ENCODE results near the gene ARF4. TPM values are rescaled to one million over a fixed set of nuclear protein-coding genes. Genes with fewer than 3 reads are reported as not detected.

Gene ARF4
- total RNA-seq, 1 experiment from 2014 or later = 182 TPM

DNA sequence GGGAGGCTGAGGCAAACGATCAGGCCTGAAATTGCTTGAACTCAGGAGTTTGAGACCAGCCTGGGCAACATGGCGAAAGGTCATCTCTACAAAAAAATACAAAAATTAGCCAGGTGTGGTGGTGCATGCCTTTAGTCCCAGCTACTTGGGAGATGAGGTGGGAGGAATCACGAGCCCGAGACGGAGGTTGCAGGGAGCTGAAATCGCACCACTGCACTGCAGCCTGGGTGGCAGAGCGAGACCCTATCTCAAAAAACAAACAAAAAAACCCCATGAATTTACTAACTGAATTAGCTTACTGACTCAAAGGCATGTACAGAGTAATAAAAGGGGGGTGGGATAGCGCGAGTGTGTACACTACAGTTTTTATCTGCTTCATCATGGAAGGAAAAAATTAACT lies 19.3 kb downstream of the ARF4 start:
- Histone ChIP-seq H2AFZ (no peak overlapping the region), H3K36me3 (ENCODE audit: low read depth) (peaks cover 51% of the 10 kb centered on the region), H3K27me3 (ENCODE audit: insufficient read depth, low read depth) (no peaks in the 10 kb centered on the region), H3K9me2 (ENCODE audit: insufficient read depth) (no peaks in the 10 kb centered on the region), H4K20me1 (ENCODE audit: insufficient read depth) (peaks cover 33% of the 10 kb centered on the region), H3F3A (ENCODE audit: insufficient read depth, low read depth) (peaks cover 55% of the 10 kb centered on the region), H3K4me2 (no peak overlapping the region), H3K79me2 (ENCODE audit: low read depth) (peaks cover 78% of the 10 kb centered on the region), H3K4me3 (no peak overlapping the region), H3K9me3 (ENCODE audit: insufficient read depth, low read depth) (no peaks in the 10 kb centered on the region), H3K4me1 (replicated peaks; ENCODE audit: insufficient read depth) (peaks cover 9% of the 10 kb centered on the region), H3K27ac (no peak overlapping the region)
- ChIA-PET POLR2A (ENCODE audit: unreplicated experiment) (interaction anchor here (0.5 kb wide), 1 partner anchor 26 kb away, joined by 11 read pairs; no protein-coding TSS in a partner anchor), CTCF (no interaction called here)
- DNase-seq = no peak
- no TSS peak for BruUV-seq (replicated peaks)
- intact Hi-C loops (cut with micrococcal nuclease; ENCODE audit: unreplicated experiment) = no loop called here
- TF ChIP-seq, protein P1, sequence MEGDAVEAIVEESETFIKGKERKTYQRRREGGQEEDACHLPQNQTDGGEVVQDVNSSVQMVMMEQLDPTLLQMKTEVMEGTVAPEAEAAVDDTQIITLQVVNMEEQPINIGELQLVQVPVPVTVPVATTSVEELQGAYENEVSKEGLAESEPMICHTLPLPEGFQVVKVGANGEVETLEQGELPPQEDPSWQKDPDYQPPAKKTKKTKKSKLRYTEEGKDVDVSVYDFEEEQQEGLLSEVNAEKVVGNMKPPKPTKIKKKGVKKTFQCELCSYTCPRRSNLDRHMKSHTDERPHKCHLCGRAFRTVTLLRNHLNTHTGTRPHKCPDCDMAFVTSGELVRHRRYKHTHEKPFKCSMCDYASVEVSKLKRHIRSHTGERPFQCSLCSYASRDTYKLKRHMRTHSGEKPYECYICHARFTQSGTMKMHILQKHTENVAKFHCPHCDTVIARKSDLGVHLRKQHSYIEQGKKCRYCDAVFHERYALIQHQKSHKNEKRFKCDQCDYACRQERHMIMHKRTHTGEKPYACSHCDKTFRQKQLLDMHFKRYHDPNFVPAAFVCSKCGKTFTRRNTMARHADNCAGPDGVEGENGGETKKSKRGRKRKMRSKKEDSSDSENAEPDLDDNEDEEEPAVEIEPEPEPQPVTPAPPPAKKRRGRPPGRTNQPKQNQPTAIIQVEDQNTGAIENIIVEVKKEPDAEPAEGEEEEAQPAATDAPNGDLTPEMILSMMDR (conservative IDR thresholded peaks at IDR 0.05) = no peak
- no peak for TF ChIP-seq EZH2 (IDR thresholded peaks at IDR 0.05; ENCODE audit: low read depth)

DNA sequence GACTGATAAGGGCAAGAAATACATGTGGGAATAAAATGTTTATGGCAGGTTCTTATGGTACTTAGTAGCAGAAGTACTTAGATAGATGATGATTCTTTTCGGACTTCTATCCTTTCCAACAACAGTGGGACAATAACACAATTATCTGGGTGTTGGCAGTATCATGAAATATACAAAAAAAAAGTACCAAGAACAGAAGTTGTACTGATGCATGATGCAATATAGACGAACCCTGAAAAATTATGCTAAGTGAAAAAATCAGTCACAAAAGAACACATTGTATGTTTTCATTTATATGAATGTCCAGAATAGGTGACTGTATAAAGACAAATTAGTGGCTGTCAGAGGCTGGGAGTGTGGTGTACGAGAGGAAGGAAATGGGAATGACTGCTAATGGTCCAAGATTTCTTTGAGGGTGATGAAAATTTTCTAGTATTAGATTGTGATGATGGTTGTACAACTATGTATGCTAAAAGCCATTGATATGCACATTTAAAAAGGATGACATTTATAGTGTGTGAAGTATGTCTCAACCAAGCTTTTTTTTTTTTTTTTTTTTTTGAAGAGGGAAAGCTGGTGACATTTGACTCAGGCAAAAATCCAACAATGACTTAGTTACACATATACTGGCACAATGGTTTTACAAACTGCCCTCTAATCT lies 21.0 kb downstream of the ARF4 start:
- intact Hi-C loops (cut with micrococcal nuclease; ENCODE audit: unreplicated experiment) = no loop called here
- H3K9me3 ChIP-seq (ENCODE audit: insufficient read depth, low read depth) = no peaks in the 10 kb centered on the region
- ChIA-PET POLR2A (ENCODE audit: unreplicated experiment) (no interaction called here), CTCF (interaction anchor here (0.6 kb wide), 1 partner anchor 451 kb away, joined by 7 read pairs; no protein-coding TSS in a partner anchor)
- H3K27me3 ChIP-seq (ENCODE audit: insufficient read depth, low read depth) = no peaks in the 10 kb centered on the region
- no peaks in the 10 kb centered on the region for H3K9me2 ChIP-seq (ENCODE audit: insufficient read depth)
- H2AFZ ChIP-seq = no peak overlapping the region
- H3F3A ChIP-seq (ENCODE audit: insufficient read depth, low read depth) = peaks cover 62% of the 10 kb centered on the region
- peak overlapping the region; percentile 6; the same call in 1 of the 2 replicates for H3K27ac ChIP-seq
- peaks cover 51% of the 10 kb centered on the region for H3K36me3 ChIP-seq (ENCODE audit: low read depth)
- BruUV-seq (replicated peaks) = no TSS peak
- H3K4me2 ChIP-seq = no peak overlapping the region
- DNase-seq = no peak
- H3K4me3 ChIP-seq = no peak overlapping the region
- TF ChIP-seq, protein P1 (conservative IDR thresholded peaks at IDR 0.05) = no peak
- H3K79me2 ChIP-seq (ENCODE audit: low read depth) = peaks cover 64% of the 10 kb centered on the region
- H3K4me1 ChIP-seq (replicated peaks; ENCODE audit: insufficient read depth) = no peaks in the 10 kb centered on the region
- peaks cover 35% of the 10 kb centered on the region for H4K20me1 ChIP-seq (ENCODE audit: insufficient read depth)

DNA sequence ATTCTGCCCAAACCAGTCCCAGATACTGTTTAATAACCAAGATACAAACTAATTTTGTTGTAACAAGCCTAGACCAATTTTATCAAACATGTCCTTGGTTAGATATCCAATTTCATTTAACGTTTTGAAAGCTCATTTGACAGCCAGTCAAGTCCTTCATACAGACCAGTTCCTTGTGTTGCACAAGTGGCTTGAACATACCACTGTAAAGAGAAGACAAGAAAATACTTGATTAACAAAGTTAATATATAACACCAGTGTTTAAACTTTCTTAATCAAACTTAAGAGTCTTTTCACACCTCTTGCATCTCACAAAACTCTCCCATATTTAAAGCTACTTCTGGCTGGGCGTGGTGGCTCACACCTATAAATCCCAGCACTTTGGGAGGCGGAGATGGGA lies 25.0 kb downstream of the ARF4 start:
- Histone ChIP-seq H3K4me3 (no peak overlapping the region), H3K27ac (no peak overlapping the region), H3K4me2 (no peak overlapping the region), H3K79me2 (ENCODE audit: low read depth) (peaks cover 26% of the 10 kb centered on the region), H2AFZ (no peak overlapping the region), H3K4me1 (replicated peaks; ENCODE audit: insufficient read depth) (no peaks in the 10 kb centered on the region), H3K9me2 (ENCODE audit: insufficient read depth) (no peaks in the 10 kb centered on the region), H4K20me1 (ENCODE audit: insufficient read depth) (peaks cover 20% of the 10 kb centered on the region), H3K27me3 (ENCODE audit: insufficient read depth, low read depth) (no peaks in the 10 kb centered on the region), H3F3A (ENCODE audit: insufficient read depth, low read depth) (peaks cover 74% of the 10 kb centered on the region), H3K9me3 (ENCODE audit: insufficient read depth, low read depth) (no peaks in the 10 kb centered on the region), H3K36me3 (ENCODE audit: low read depth) (peaks cover 44% of the 10 kb centered on the region)
- TF ChIP-seq, protein P1 (conservative IDR thresholded peaks at IDR 0.05) = no peak
- no peak for TF ChIP-seq EZH2 (IDR thresholded peaks at IDR 0.05; ENCODE audit: low read depth)
- ChIA-PET POLR2A (ENCODE audit: unreplicated experiment) (interaction anchor here (0.6 kb wide), 2 partner anchors 13 to 894 kb away, joined by 3 to 8 read pairs; no protein-coding TSS in a partner anchor), CTCF (no interaction called here)
- intact Hi-C loops (cut with micrococcal nuclease; ENCODE audit: unreplicated experiment) = no loop called here
- no TSS peak for BruUV-seq (replicated peaks)
- DNase-seq = no peak
